Measurements from ENCODE around the gene TPCN1. TPM values are rescaled to one million over a fixed set of nuclear protein-coding genes. Genes with fewer than 3 reads are reported as not detected.

The TPCN1 gene
- total and polyA plus RNA-seq, 2 of the 13 experiments (the other 11 are each of a cell fraction or from before 2014, with no cell fraction given): 8.0 to 26.8 TPM

- peak; percentile 79 for TF ChIP-seq PAXIP1 (CRISPR knock-in tag; conservative IDR thresholded peaks at IDR 0.05)
- TF ChIP-seq RARA (CRISPR knock-in tag; IDR thresholded peaks at IDR 0.05): peak; percentile 53
- no peak for TF ChIP-seq ZNF510 (CRISPR knock-in tag; IDR thresholded peaks at IDR 0.05; ENCODE audit: low read depth)
- peak; percentile 28; the same call in 1 of the 2 replicates for TF ChIP-seq TFDP1 (CRISPR knock-in tag; IDR thresholded peaks at IDR 0.05; ENCODE audit: borderline replicate concordance)
- no peak for TF ChIP-seq GABPA (IDR thresholded peaks at IDR 0.05; ENCODE audit: low read depth, low read length)
- TF ChIP-seq GABPA (CRISPR knock-in tag; IDR thresholded peaks at IDR 0.05; ENCODE audit: low read depth): peak; percentile 50
- no peak for TF ChIP-seq SOX6 (IDR thresholded peaks at IDR 0.05)
- peak; percentile 44; the same call in 1 of the 2 replicates for TF ChIP-seq SOX6 (CRISPR knock-in tag; IDR thresholded peaks at IDR 0.05)
- peak; percentile 22; the same call in 1 of the 2 replicates for TF ChIP-seq FOSL2 (CRISPR knock-in tag; IDR thresholded peaks at IDR 0.05)
- peak; percentile 80 for TF ChIP-seq BCL6 (CRISPR knock-in tag; IDR thresholded peaks at IDR 0.05)
- peak; percentile 82 for TF ChIP-seq HNF4A (CRISPR knock-in tag; IDR thresholded peaks at IDR 0.05)
- peak; percentile 16 for TF ChIP-seq ZEB1 (IDR thresholded peaks at IDR 0.05; ENCODE audit: insufficient replicate concordance, low read depth)
- TF ChIP-seq HNRNPUL1 (IDR thresholded peaks at IDR 0.05; ENCODE audit: low read depth, low read length): no peak
Measured at GRCh38 chr12:113222730-113223531, 1.7 kb downstream of the TPCN1 start (continued).
